ENCODE measurements around the gene PLCH1.

DNA sequence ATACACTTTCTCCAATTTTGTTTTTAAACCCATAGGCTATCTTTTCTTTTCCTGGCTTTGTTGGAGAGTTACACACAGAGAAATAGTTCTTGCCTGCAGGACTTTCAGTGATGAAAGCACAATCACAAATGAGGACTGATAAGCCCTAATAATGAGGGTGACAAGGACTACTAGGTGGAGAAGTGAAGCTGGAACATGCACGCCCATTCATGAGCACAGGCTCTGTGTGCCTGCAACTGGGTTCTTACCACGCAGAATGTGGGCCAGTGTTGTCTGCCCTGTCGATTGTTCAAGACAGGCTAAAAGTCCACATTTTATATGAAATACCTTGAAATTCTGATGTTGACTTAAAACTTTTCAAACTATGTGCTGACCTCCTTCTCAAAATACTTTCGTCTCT is 289.1 kb downstream of the PLCH1 start:
- TF ChIP-seq, protein P1, sequence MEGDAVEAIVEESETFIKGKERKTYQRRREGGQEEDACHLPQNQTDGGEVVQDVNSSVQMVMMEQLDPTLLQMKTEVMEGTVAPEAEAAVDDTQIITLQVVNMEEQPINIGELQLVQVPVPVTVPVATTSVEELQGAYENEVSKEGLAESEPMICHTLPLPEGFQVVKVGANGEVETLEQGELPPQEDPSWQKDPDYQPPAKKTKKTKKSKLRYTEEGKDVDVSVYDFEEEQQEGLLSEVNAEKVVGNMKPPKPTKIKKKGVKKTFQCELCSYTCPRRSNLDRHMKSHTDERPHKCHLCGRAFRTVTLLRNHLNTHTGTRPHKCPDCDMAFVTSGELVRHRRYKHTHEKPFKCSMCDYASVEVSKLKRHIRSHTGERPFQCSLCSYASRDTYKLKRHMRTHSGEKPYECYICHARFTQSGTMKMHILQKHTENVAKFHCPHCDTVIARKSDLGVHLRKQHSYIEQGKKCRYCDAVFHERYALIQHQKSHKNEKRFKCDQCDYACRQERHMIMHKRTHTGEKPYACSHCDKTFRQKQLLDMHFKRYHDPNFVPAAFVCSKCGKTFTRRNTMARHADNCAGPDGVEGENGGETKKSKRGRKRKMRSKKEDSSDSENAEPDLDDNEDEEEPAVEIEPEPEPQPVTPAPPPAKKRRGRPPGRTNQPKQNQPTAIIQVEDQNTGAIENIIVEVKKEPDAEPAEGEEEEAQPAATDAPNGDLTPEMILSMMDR (IDR thresholded peaks at IDR 0.05; ENCODE audit: low read depth, low read length, poor library complexity, severe bottlenecking): no peak
- TF ChIP-seq EZH2phosphoT487 (IDR thresholded peaks at IDR 0.05; ENCODE audit: borderline replicate concordance, low read length): no peak
